GM23338 (cell line): ENCODE results near the gene LRRIQ4. TPM values are rescaled to one million over a fixed set of nuclear protein-coding genes. Genes with fewer than 3 reads are reported as not detected.

ENCODE experiments used
- ATAC-seq: fragments of 200-7000 bp; cut with Tn5 transposase; 3 replicates; pipeline ENCODE4 v1.9.1; 2020
- DNase-seq: peaks from one replicate; pipeline ENCODE4 v3.0.0-alpha.2; 2015; ENCODE audit warnings: low spot score
- H2AFZ ChIP-seq: fragments of 200-600 bp; sonication (generic); 2 replicates; pipeline ENCODE4 v1.8.0; 2016; ENCODE audit warnings: antibody characterized with exemption, mild to moderate bottlenecking, moderate library complexity
- H3F3A ChIP-seq: fragments of 200-600 bp; sonication (generic); replicated peaks from 2 replicates; pipeline ENCODE4 v1.8.0; 2017; ENCODE audit warnings: antibody characterized with exemption, mixed run types, low read depth
- H3K27ac ChIP-seq: fragments of 200-600 bp; sonication (generic); 2 replicates; pipeline ENCODE4 v1.6.1; 2016; ENCODE audit warnings: low read depth
- H3K27me3 ChIP-seq: fragments of 200-600 bp; sonication (generic); 2 replicates; pipeline ENCODE4 v1.8.0; 2016; ENCODE audit warnings: mild to moderate bottlenecking, mixed run types, moderate library complexity; ENCODE audit not compliant: insufficient read depth
- H3K36me3 ChIP-seq: fragments of 200-600 bp; sonication (generic); 2 replicates; pipeline ENCODE4 v1.8.0; 2016; ENCODE audit warnings: mild to moderate bottlenecking; ENCODE audit not compliant: insufficient read depth
- H3K4me1 ChIP-seq: fragments of 200-600 bp; sonication (generic); 2 replicates; pipeline ENCODE4 v1.8.0; 2016; ENCODE audit warnings: mild to moderate bottlenecking, moderate library complexity; ENCODE audit not compliant: insufficient read depth
- H3K4me2 ChIP-seq: fragments of 200-600 bp; sonication (generic); 2 replicates; pipeline ENCODE4 v1.7.1; 2017; ENCODE audit warnings: mixed run types
- H3K4me3 ChIP-seq: fragments of 200-600 bp; sonication (generic); 2 replicates; pipeline ENCODE4 v1.6.1; 2016; ENCODE audit warnings: mixed run types
- H3K79me2 ChIP-seq: fragments of 200-600 bp; sonication (generic); replicated peaks from 2 replicates; pipeline ENCODE4 v1.8.0; 2017; ENCODE audit warnings: mild to moderate bottlenecking; ENCODE audit not compliant: insufficient read depth
- H3K9me2 ChIP-seq: fragments of 200-600 bp; sonication (generic); 2 replicates; pipeline ENCODE4 v1.8.0; 2017; ENCODE audit not compliant: insufficient read depth
- H4K20me1 ChIP-seq: fragments of 200-600 bp; sonication (generic); replicated peaks from 2 replicates; pipeline ENCODE4 v1.8.0; 2017; ENCODE audit warnings: mild to moderate bottlenecking; ENCODE audit not compliant: insufficient read depth
- H3K27ac Mint-ChIP-seq: 2 replicates; pipeline ENCODE4 v1.8.0; 2020; ENCODE audit warnings: inconsistent platforms, mild to moderate bottlenecking, moderate library complexity, mixed read lengths
- H3K27me3 Mint-ChIP-seq: 3 replicates; pipeline ENCODE4 v1.8.0; 2022; ENCODE audit warnings: low read depth, mild to moderate bottlenecking, moderate library complexity, mixed read lengths, inconsistent platforms; ENCODE audit not compliant: insufficient read depth, poor library complexity
- H3K36me3 Mint-ChIP-seq: 3 replicates; pipeline ENCODE4 v1.8.0; 2021; ENCODE audit warnings: low read depth, mild to moderate bottlenecking, inconsistent platforms, moderate library complexity, mixed read lengths
- H3K4me1 Mint-ChIP-seq: 3 replicates; pipeline ENCODE4 v1.8.0; 2020; ENCODE audit warnings: mild to moderate bottlenecking, inconsistent platforms, mixed read lengths
- H3K4me3 Mint-ChIP-seq: 3 replicates; pipeline ENCODE4 v1.8.0; 2021; ENCODE audit warnings: moderate library complexity, mild to moderate bottlenecking, inconsistent platforms, mixed read lengths
- H3K9me3 Mint-ChIP-seq: 3 replicates; pipeline ENCODE4 v1.8.0; 2020; ENCODE audit warnings: moderate library complexity, mild to moderate bottlenecking, inconsistent platforms, mixed read lengths
- CREB1 ChIP-seq: fragments of 250-450 bp; sonication (Bioruptor Pico); IDR thresholded peaks from 2 replicates; pipeline ENCODE4 v1.5.0; 2020; ENCODE audit warnings: low read depth, mild to moderate bottlenecking, moderate library complexity
- CTCF ChIP-seq, 2 experiments: fragments of 200-600 bp in 1 of 2; sonication (generic) in 1 of 2; conservative IDR thresholded peaks; 2 replicates each; pipeline versions ENCODE4 v1.5.1 to v1.6.1; 2016 to 2017; ENCODE audit warnings: antibody characterized with exemption in 2 of 2, low read depth in 2 of 2, mild to moderate bottlenecking in 2 of 2, moderate library complexity in 1 of 2
- EZH2 ChIP-seq: fragments of 200-600 bp; sonication (generic); IDR thresholded peaks from one replicate; pipeline ENCODE4 v1.8.0; 2017; ENCODE audit warnings: antibody characterized with exemption, mild to moderate bottlenecking, low read depth; ENCODE audit not compliant: unreplicated experiment
- EZH2phosphoT487 ChIP-seq: fragments of 200-600 bp; sonication (generic); IDR thresholded peaks from one replicate; pipeline ENCODE4 v1.8.1; 2018; ENCODE audit warnings: antibody characterized with exemption; ENCODE audit not compliant: unreplicated experiment
- JUNB ChIP-seq: IDR thresholded peaks from one replicate; pipeline ENCODE4 v1.6.1; 2016; ENCODE audit warnings: antibody characterized with exemption; ENCODE audit not compliant: unreplicated experiment
- NANOG ChIP-seq: IDR thresholded peaks from 2 replicates; pipeline ENCODE4 v1.6.1; 2016; ENCODE audit warnings: antibody characterized with exemption, borderline replicate concordance
- POLR2AphosphoS5 ChIP-seq: IDR thresholded peaks from 2 replicates; pipeline ENCODE4 v1.6.1; 2016; ENCODE audit warnings: antibody characterized with exemption, low read depth
- STAT1 ChIP-seq: IDR thresholded peaks from one replicate; pipeline ENCODE4 v1.6.1; 2016; ENCODE audit warnings: antibody characterized with exemption; ENCODE audit not compliant: unreplicated experiment
- ZNF114 ChIP-seq: fragments of 250-450 bp; sonication (Bioruptor Pico); IDR thresholded peaks from 2 replicates; pipeline ENCODE4 v1.5.0; 2020; ENCODE audit warnings: mild to moderate bottlenecking, moderate library complexity
- ZNF331 ChIP-seq: fragments of 250-450 bp; sonication (Bioruptor Pico); IDR thresholded peaks from 2 replicates; pipeline ENCODE4 v1.5.0; 2020; ENCODE audit warnings: low read depth, mild to moderate bottlenecking, moderate library complexity
- ZNF462 ChIP-seq: fragments of 250-450 bp; sonication (Bioruptor Pico); IDR thresholded peaks from 2 replicates; pipeline ENCODE4 v1.5.0; 2020; ENCODE audit warnings: mild to moderate bottlenecking, moderate library complexity
- polyA plus RNA-seq: library from polyadenylated mRNA; unstranded; fragments of >200 nt; fragmentation: Nextera tagmentation; extraction: Ambion mirVana; gene quantifications from 2 replicates; pipeline ENCODE4 v1.2.1, GENCODE V29; 2016
- total RNA-seq: library from RNA; depleted of rRNA; stranded (reverse); fragments of >200 nt; shearing (Covaris generic); gene quantifications from 2 replicates; pipeline ENCODE4 v1.2.3, GENCODE V29; 2014
- TF ChIP-seq, protein P1 (sequence below): IDR thresholded peaks from 2 replicates; pipeline ENCODE4 v1.6.1; 2016; ENCODE audit warnings: antibody characterized with exemption
- TF ChIP-seq, protein P2 (sequence below): IDR thresholded peaks from one replicate; pipeline ENCODE4 v1.6.1; 2018; ENCODE audit warnings: antibody characterized with exemption; ENCODE audit not compliant: unreplicated experiment

Gene LRRIQ4
- total and polyA plus RNA-seq, 2 experiments from 2014 or later: 0.29 TPM; not detected in 1

DNA sequence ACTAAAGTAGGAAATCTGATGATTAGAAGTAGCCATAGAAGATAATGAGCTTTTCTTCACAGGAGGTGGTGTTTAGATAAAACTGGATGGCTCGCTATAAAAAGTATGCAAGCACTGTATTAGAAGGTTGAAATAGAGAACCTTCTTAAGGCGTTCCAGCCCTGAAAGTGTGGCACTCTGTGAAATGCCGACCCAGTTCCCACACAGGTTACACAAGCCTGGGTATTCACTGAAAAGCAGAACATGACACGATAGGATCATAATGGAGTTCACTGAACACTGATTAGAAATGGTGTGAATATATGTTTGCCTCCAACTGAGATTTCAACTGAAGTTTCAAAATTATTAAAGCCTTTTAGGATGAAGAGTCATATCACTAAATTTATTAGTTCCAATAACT, 15.0 kb downstream of the LRRIQ4 start:
- Histone ChIP-seq H3K4me3 (no peak overlapping the region), H3K9me2 (no peaks in the 10 kb centered on the region), H3K4me2 (no peak overlapping the region), H3K4me1 (no peaks in the 10 kb centered on the region), H3K27me3 (no peaks in the 10 kb centered on the region), H3K79me2 (no peaks in the 10 kb centered on the region), H3F3A (no peaks in the 10 kb centered on the region), H4K20me1 (no peaks in the 10 kb centered on the region), H2AFZ (no peak overlapping the region), H3K36me3 (no peaks in the 10 kb centered on the region), H3K27ac (no peak overlapping the region)
- no peak for ATAC-seq
- H3K9me3 Mint-ChIP-seq: no peaks in the 10 kb centered on the region
- H3K4me3 Mint-ChIP-seq: no peak overlapping the region
- no peak for DNase-seq
- H3K36me3 Mint-ChIP-seq: no peaks in the 10 kb centered on the region
- no peaks in the 10 kb centered on the region for H3K4me1 Mint-ChIP-seq
- TF ChIP-seq ZNF114 (CRISPR knock-in tag): no peak
- TF ChIP-seq STAT1: no peak
- TF ChIP-seq EZH2: no peak
- no peak for TF ChIP-seq ZNF331 (CRISPR knock-in tag)
- no peak for TF ChIP-seq JUNB
- no peak for TF ChIP-seq POLR2AphosphoS5
- no peak for TF ChIP-seq CREB1 (CRISPR knock-in tag)
- no peak for TF ChIP-seq EZH2phosphoT487
- TF ChIP-seq, protein P1, sequence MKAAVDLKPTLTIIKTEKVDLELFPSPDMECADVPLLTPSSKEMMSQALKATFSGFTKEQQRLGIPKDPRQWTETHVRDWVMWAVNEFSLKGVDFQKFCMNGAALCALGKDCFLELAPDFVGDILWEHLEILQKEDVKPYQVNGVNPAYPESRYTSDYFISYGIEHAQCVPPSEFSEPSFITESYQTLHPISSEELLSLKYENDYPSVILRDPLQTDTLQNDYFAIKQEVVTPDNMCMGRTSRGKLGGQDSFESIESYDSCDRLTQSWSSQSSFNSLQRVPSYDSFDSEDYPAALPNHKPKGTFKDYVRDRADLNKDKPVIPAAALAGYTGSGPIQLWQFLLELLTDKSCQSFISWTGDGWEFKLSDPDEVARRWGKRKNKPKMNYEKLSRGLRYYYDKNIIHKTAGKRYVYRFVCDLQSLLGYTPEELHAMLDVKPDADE: no peak
- no peak for TF ChIP-seq CTCF (conservative IDR thresholded peaks at IDR 0.05; ENCODE audit: low read depth in 2 of 2)
- TF ChIP-seq ZNF462 (CRISPR knock-in tag): no peak
- TF ChIP-seq, protein P2, sequence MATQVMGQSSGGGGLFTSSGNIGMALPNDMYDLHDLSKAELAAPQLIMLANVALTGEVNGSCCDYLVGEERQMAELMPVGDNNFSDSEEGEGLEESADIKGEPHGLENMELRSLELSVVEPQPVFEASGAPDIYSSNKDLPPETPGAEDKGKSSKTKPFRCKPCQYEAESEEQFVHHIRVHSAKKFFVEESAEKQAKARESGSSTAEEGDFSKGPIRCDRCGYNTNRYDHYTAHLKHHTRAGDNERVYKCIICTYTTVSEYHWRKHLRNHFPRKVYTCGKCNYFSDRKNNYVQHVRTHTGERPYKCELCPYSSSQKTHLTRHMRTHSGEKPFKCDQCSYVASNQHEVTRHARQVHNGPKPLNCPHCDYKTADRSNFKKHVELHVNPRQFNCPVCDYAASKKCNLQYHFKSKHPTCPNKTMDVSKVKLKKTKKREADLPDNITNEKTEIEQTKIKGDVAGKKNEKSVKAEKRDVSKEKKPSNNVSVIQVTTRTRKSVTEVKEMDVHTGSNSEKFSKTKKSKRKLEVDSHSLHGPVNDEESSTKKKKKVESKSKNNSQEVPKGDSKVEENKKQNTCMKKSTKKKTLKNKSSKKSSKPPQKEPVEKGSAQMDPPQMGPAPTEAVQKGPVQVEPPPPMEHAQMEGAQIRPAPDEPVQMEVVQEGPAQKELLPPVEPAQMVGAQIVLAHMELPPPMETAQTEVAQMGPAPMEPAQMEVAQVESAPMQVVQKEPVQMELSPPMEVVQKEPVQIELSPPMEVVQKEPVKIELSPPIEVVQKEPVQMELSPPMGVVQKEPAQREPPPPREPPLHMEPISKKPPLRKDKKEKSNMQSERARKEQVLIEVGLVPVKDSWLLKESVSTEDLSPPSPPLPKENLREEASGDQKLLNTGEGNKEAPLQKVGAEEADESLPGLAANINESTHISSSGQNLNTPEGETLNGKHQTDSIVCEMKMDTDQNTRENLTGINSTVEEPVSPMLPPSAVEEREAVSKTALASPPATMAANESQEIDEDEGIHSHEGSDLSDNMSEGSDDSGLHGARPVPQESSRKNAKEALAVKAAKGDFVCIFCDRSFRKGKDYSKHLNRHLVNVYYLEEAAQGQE: no peak
- TF ChIP-seq NANOG: no peak
- peaks cover 2% of the 10 kb centered on the region for H3K27me3 Mint-ChIP-seq
- no peak overlapping the region for H3K27ac Mint-ChIP-seq
